ENCODE measurements around the gene MYNN.

Gene MYNN

GRCh38 chr3:169835533-169835932 lies 62.3 kb downstream of the MYNN start:
- no peak for DNase-seq (ENCODE audit: low read depth)

DNA sequence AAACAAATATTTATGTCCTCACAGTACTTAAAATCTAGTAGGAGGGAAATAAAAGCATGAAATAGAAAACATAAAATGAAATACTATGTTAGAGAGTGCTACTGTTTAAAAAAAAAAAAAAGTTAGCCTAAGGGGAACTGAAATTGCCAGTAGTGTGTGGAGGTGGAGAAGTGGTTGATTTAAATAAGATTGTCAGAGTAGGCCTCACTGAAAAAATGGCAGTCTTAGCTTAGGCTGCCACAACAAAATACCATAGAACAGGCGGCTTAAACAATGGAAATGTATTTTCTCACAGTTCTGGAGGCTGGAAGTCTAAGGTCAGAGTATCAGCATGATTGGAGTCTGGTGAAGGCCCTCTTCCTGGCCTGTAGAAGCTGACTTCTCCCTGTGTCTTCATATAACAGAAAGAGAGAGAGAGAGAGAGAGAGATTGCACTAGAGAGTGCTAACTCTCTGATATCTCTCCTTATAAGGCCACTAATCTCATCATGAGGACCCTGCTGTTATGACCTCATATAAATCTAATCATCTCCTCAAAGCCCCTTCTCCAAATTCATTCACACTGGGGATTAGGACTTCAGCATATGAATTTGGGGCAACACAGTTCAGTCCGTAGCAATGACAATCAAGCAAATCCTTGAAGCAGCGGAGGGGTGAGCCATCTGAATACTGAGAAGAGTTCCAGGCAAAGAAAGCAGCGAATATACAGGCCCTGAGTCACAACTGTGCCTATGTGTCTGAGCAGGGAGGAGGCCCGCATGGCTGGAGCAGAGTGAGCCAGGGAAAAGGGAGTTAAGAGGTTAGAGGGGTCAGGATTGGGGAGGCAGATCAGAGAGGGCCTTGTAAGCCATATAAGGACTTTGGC lies 63.1 kb downstream of the MYNN start:
- DNase-seq (ENCODE audit: low read depth), result no peak

GRCh38 chr3:169836942-169837275 lies 63.7 kb downstream of the MYNN start:
- no peak for DNase-seq (ENCODE audit: low read depth)

DNA sequence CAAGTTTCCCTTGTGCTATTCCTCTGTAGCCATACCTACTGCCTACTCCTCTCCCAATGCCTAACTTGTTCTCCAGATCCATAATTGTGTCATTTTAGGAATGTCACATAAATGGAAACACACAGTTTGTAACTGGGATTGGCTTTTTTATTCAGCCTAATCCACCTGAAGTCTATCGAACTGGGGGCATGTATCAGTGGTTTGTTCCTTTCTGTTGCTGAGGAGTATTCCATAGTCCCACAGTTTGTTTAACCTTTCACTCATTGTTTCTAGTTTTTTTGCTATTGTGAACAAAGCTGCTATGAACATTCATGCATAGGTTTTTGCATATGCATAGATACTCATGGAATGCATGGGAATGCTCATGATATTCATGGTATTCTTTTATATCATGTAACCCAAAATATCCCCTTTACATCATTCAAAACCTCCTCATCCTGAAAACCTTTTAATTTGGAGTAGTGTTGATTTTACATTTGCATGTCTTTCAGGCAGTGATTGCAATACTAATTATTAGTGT lies 65.4 kb downstream of the MYNN start:
- DNase-seq (ENCODE audit: low read depth), result no peak

Measured in stimulated activated CD8-positive, alpha-beta memory T cell treated with anti-CD3 and anti-CD28 coated beads, Interleukin-15, amount 100 ng/mL, for 24 hours (primary cell).